Measurements from ENCODE around the gene ADAP2.

- TF ChIP-seq CTCF (IDR thresholded peaks at IDR 0.05 in 8 of 11, conservative IDR thresholded peaks at IDR 0.05 in 3 of 11): no peak
- no peak for TF ChIP-seq POLR2A (IDR thresholded peaks at IDR 0.05)
- no peak for TF ChIP-seq POLR2AphosphoS5 (IDR thresholded peaks at IDR 0.05)
Measured at GRCh38 chr17:31003225-31003866, 81.6 kb downstream of the ADAP2 start.
